Inflammatory macrophage (primary cell): ENCODE results near the gene NSD2.
A peak's percentile ranks its signal among the peaks of the same experiment; 100 is the strongest.
"Not testable (repeated sequence)": the region's sequence is repeated elsewhere in the genome, so short reads cannot be mapped to it uniquely, and the experiment has no call there.

Experiments used
- DNase-seq, 2 donors: peaks; one replicate each; pipeline ENCODE4 v3.0.0-alpha.2; 2020 to 2022

NSD2 gene

GRCh38 chr4:2006956-2007653, 135.9 kb downstream of the NSD2 start:
- DNase-seq: no peak

- DNase-seq: no peak
Measured at GRCh38 chr4:2007804-2008670, 136.8 kb downstream of the NSD2 start.

- DNase-seq: no peak
Measured at GRCh38 chr4:2008671-2008920, 137.4 kb downstream of the NSD2 start.

GRCh38 chr4:2008921-2009650, 137.9 kb downstream of the NSD2 start, which contains the start of gene NELFA:
Gene NELFA, minus strand, starts transcription at chr4:2008974. Its CDS starts 15 bp downstream, at chr4:2008959.
- DNase-seq: peak; percentile 91 to 96

- DNase-seq: peak; percentile 76 to 83
Measured at GRCh38 chr4:2009651-2010233, 138.5 kb downstream of the NSD2 start.

- DNase-seq: peak; percentile 76 to 81
Measured at GRCh38 chr4:2011583-2011982, 140.4 kb downstream of the NSD2 start.

GRCh38 chr4:2015008-2015407, 143.8 kb downstream of the NSD2 start:
- DNase-seq: no peak

- not testable (repeated sequence) for DNase-seq
Measured at GRCh38 chr4:2021358-2022018, 150.3 kb downstream of the NSD2 start.

- no peak for DNase-seq
Measured at GRCh38 chr4:2024683-2025082, 153.5 kb downstream of the NSD2 start.

GRCh38 chr4:2025817-2026216, 154.6 kb downstream of the NSD2 start:
- DNase-seq: no peak

- DNase-seq: not testable (repeated sequence)
Measured at GRCh38 chr4:2027120-2027519, 155.9 kb downstream of the NSD2 start.

GRCh38 chr4:2031161-2031560, 160.0 kb downstream of the NSD2 start:
- DNase-seq: not testable (repeated sequence)
